ENCODE measurements around the gene PRRC2B.

- TF ChIP-seq EZH2 (IDR thresholded peaks at IDR 0.05; ENCODE audit: insufficient read depth, poor library complexity, severe bottlenecking) (no peak), EZH2phosphoT487 (IDR thresholded peaks at IDR 0.05; ENCODE audit: insufficient read depth, low read depth) (no peak)
Observed at GRCh38 chr9:131447148-131447547, 53.3 kb downstream of the PRRC2B start.
